GM12872 (cell line): ENCODE results near the gene KRT74.

ENCODE experiments used
- CTCF ChIP-seq: IDR thresholded peaks from 3 replicates; pipeline ENCODE4 v1.5.1; 2011; ENCODE audit warnings: low read depth, mild to moderate bottlenecking, low read length, moderate library complexity; ENCODE audit not compliant: insufficient read depth

Gene KRT74

DNA sequence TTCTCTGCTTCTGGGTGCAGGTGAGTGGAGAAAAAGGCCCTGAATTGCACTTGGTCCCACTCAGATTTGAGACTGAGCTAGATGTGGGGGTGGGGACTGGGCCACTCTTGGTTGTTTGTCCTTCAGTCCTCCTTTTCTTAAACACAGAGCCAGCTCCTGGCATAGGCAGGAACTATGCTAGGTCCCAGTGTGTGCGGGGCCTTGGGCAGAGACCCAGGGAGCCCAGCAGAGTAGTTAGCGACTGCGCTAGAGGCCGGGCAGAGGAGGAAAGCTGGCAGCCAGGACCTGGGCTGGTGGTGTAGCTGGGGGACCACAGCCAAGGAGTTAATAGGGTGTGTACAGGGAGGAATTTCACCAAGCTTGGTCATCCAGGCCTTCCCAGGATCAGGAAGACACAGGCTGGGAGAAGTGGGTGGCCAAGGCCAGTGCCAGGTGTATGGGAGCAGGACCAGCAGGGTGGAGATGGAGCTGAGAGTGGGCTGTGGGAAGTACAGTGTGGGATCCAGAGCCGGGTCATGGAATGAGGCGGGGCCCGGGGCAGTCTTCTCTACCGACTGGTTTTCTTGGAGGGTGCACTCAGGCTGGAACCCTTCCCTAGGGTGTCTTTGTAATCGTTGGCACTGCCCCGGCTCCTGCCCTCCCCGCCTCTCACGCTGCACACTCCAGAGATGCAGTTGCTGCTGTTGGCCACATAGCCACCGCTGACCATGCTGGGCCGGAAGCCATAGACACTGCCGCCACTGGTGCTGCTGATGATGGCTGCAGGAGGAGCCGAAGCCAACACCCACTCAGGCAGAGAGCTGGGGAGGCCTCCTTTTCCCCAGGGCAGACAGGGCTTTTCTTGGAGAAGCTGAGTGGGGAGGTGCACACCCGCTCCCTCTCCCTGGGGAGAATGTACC, 29.4 kb downstream of the KRT74 start:
- no peak for TF ChIP-seq CTCF

DNA sequence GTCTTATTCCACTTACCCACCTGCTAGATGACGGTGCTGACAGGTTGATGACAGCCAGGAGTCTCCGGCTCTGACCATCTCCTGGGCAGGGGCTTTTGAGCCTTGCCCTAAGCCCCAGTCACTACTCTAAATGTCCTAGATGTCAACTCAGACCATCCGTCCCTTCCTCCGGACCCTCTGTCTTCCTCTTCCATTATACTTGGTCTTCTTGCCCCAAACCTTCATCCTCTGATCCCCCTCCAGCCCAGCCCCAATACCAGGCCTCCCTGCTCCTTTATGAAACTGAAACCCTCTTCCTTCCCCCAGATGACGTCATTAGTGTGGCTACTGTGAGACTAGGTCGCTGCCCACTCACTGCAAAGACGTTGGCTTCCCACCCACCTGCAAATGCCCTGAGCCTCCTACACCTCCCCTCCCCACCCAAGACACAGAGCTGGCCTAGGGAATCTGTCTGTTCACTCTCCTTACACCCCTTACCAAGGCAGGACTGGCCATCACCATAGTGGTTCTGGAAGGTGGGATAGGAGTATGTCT, 30.8 kb downstream of the KRT74 start:
- TF ChIP-seq CTCF: no peak

GRCh38 chr12:52542157-52542556, 31.5 kb downstream of the KRT74 start:
- no peak for TF ChIP-seq CTCF

DNA sequence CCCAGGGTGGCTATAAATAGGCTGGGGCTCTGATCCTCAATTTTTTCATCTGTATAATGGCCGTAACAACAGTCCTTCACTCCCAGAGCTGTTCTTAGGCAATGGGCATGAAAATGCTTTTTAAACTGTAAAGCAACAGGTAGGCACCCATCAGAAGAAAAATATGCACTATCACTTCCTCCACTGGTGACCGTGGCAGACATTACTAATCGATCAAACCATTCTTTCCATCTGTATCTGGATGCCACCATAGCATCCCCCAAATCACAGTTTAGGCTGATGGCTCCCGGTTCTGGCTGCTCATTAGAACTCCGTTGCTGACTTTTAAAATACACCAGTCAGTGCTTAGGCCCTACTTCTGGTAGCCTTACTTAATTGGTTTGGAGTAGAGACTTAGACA, 31.9 kb downstream of the KRT74 start:
- TF ChIP-seq CTCF: no peak

GRCh38 chr12:52540531-52540930, 33.1 kb downstream of the KRT74 start:
- TF ChIP-seq CTCF: no peak

- TF ChIP-seq CTCF: no peak
These were observed 33.8 kb downstream of the KRT74 start for GRCh38 chr12:52539821-52540173.

DNA sequence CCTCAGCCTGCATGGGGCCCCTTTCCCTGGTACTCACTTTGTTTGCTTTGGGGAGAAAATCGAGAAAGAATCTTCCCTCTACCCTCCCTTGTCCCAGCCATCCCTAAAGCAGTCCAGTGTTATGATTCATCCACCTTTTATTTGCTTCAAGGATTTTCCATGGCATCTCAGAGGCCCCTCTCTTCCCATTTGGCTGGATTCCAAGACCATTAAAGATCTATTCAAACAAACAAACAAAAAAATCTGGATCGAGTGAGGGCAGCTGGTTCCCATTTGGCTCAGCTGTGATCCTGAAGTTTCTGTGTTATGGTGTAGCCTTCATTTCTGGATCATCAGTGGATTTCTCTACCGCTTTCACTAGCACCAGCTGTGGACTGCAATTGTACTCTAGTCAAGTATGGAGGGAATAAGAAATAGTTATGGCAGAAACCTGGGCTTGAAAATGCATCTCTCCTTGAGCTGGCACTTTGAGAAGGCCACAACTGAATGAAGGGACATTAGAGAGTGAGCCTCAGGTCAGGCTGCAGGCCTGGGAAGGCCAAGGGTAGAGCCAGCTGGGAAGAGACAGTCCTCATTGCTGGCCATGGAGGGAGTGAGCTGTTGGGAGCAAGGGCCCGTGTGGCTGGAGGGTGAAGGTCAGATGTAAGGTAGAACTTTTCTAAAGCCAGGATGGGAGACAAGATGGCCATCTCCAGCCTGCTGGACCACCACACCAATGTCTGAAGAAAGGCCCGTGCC, 34.4 kb downstream of the KRT74 start:
- no peak for TF ChIP-seq CTCF
